ENCODE measurements around the gene GANC. TPM values are rescaled to one million over a fixed set of nuclear protein-coding genes. Genes with fewer than 3 reads are reported as not detected.
A peak's percentile ranks its signal among the peaks of the same experiment; 100 is the strongest.

GANC gene
- total RNA-seq, 6 experiments from 2014 or later = 11.4 to 37.6 (median 18.4) TPM

DNA sequence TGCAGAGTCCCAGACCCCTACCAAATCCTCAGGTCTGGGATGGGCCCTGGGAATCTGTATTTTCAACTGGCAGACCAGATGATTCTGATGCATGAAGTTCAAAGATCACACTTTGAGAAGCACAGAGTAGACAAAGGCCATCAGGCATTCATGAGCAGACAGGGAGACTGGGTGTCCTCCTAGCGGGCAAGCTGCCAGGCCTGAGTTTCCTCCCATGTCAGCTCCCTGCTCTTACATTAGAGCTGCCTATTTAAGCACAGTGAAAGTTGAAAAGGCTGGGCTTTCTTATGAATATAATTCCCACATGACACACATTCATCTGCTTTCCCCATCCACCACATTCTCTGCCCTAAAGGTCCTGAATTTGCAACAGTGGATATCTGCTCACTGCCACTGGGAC lies 100.3 kb downstream of the GANC start:
- Histone ChIP-seq H3K9me3 (no peaks in the 10 kb centered on the region), H3K4me3 (no peak overlapping the region), H3K4me1 (no peaks in the 10 kb centered on the region), H3K27me3 (no peaks in the 10 kb centered on the region), H3K36me3 (no peaks in the 10 kb centered on the region), H3K27ac (no peak overlapping the region)
- TF ChIP-seq POLR2A (IDR thresholded peaks at IDR 0.05) = no peak
- TF ChIP-seq, protein P1, sequence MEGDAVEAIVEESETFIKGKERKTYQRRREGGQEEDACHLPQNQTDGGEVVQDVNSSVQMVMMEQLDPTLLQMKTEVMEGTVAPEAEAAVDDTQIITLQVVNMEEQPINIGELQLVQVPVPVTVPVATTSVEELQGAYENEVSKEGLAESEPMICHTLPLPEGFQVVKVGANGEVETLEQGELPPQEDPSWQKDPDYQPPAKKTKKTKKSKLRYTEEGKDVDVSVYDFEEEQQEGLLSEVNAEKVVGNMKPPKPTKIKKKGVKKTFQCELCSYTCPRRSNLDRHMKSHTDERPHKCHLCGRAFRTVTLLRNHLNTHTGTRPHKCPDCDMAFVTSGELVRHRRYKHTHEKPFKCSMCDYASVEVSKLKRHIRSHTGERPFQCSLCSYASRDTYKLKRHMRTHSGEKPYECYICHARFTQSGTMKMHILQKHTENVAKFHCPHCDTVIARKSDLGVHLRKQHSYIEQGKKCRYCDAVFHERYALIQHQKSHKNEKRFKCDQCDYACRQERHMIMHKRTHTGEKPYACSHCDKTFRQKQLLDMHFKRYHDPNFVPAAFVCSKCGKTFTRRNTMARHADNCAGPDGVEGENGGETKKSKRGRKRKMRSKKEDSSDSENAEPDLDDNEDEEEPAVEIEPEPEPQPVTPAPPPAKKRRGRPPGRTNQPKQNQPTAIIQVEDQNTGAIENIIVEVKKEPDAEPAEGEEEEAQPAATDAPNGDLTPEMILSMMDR (IDR thresholded peaks at IDR 0.05) = no peak
- ATAC-seq (peak in 3 of 4 donors; percentile 34 to 58 (median 52)), DNase-seq (peak in 2 of 3 donors; percentile 54 to 57)
- no CpG with 5 or more reads among the region's 1 CpG for WGBS (ENCODE audit: insufficient coverage, low coverage, low lambda C conversion rate, missing lambda C conversion rate)
- intact Hi-C loops (cut with DNase I) = no loop called here

GRCh38 chr15:42373936-42374335 lies 100.9 kb downstream of the GANC start:
- DNase-seq (peak in 1 of 3 donors; percentile 27), ATAC-seq (peak in 1 of 4 donors; percentile 16)
- Histone ChIP-seq H3K4me1 (no peaks in the 10 kb centered on the region), H3K36me3 (no peaks in the 10 kb centered on the region), H3K27ac (no peak overlapping the region), H3K27me3 (no peaks in the 10 kb centered on the region), H3K9me3 (no peaks in the 10 kb centered on the region), H3K4me3 (no peak overlapping the region)
- no CpG with 5 or more reads among the region's 4 CpGs for WGBS (ENCODE audit: insufficient coverage, low coverage, low lambda C conversion rate, missing lambda C conversion rate)
- intact Hi-C loops (cut with DNase I) = no loop called here
- TF ChIP-seq, protein P1 (IDR thresholded peaks at IDR 0.05) = no peak
- TF ChIP-seq POLR2A (IDR thresholded peaks at IDR 0.05) = no peak

GRCh38 chr15:42374810-42375209 lies 101.8 kb downstream of the GANC start:
- Histone ChIP-seq H3K9me3 (no peaks in the 10 kb centered on the region), H3K4me1 (no peaks in the 10 kb centered on the region), H3K27me3 (no peaks in the 10 kb centered on the region), H3K4me3 (no peak overlapping the region), H3K27ac (no peak overlapping the region), H3K36me3 (no peaks in the 10 kb centered on the region)
- DNase-seq = no peak
- WGBS (ENCODE audit: insufficient coverage, low coverage, low lambda C conversion rate, missing lambda C conversion rate) = 100% methylated on average over 1 of the region's 1 CpG
- intact Hi-C loops (cut with DNase I) = no loop called here
- TF ChIP-seq, protein P1 (IDR thresholded peaks at IDR 0.05) = no peak
- TF ChIP-seq POLR2A (IDR thresholded peaks at IDR 0.05) = no peak
- ATAC-seq = no peak

DNA sequence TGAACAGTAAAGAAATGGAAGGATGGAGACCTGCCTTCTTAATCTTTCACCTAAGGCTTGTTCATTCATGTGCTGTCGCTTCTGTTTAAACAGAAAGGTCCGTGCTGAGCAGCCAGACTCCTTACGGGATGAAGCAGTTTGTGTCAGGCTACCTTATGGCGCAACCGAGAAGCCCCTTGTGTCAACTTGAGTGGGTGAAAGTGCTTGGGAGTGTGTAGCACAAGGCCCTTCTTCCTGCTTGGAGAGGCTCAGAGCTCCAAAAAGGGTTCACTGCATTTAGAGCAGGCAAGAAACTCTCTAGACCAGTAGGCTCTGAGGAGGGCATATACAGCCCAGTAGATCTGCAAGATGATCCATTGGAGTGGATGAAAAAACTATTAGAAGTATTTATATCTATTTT lies 102.3 kb downstream of the GANC start:
- H3K4me1 ChIP-seq = no peaks in the 10 kb centered on the region
- no peaks in the 10 kb centered on the region for H3K9me3 ChIP-seq
- H3K36me3 ChIP-seq = no peaks in the 10 kb centered on the region
- H3K27me3 ChIP-seq = no peaks in the 10 kb centered on the region
- DNase-seq (no peak), ATAC-seq (no peak)
- WGBS (ENCODE audit: insufficient coverage, low coverage, low lambda C conversion rate, missing lambda C conversion rate) = 90% methylated on average over 5 of the region's 5 CpGs
- intact Hi-C loops (cut with DNase I) = no loop called here
- H3K27ac ChIP-seq = no peak overlapping the region
- no peak overlapping the region for H3K4me3 ChIP-seq
- TF ChIP-seq POLR2A (IDR thresholded peaks at IDR 0.05) = no peak
- TF ChIP-seq, protein P1 (IDR thresholded peaks at IDR 0.05) = no peak

DNA sequence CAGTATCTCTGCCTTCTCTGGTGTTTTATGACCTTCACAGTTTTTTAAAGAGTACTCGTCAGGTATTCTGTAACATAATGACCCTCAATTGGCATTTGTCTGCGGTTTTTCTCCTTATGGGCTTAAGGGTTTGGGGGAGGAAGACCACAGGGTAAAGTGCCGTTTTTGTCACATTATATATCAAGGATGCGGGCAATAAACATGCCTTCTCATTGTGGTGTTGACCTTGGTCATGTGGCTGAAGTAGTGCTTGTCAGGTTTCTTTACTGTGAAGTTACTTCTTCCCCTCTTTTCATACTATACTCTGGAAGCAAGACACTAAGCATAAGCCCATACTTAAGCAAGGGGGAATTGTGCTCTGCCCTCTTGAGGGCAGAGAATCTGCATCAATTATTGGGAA lies 102.9 kb downstream of the GANC start:
- WGBS (ENCODE audit: insufficient coverage, low coverage, low lambda C conversion rate, missing lambda C conversion rate) = 76% methylated on average over 4 of the region's 4 CpGs
- no peaks in the 10 kb centered on the region for H3K36me3 ChIP-seq
- DNase-seq = no peak
- no peaks in the 10 kb centered on the region for H3K9me3 ChIP-seq
- ATAC-seq = no peak
- H3K4me1 ChIP-seq = no peaks in the 10 kb centered on the region
- H3K27me3 ChIP-seq = no peaks in the 10 kb centered on the region
- no peak overlapping the region for H3K27ac ChIP-seq
- intact Hi-C loops (cut with DNase I) = no loop called here
- no peak overlapping the region for H3K4me3 ChIP-seq
- no peak for TF ChIP-seq POLR2A (IDR thresholded peaks at IDR 0.05)
- TF ChIP-seq, protein P1 (IDR thresholded peaks at IDR 0.05) = no peak
